M059J (cell line): ENCODE measurements around the gene ARHGEF19. TPM values are rescaled to one million over a fixed set of nuclear protein-coding genes. Genes with fewer than 3 reads are reported as not detected.
"Not testable (repeated sequence)": the region's sequence is repeated elsewhere in the genome, so short reads cannot be mapped to it uniquely, and the experiment has no call there.

ENCODE experiments used
- DNase-seq: peaks from one replicate; pipeline ENCODE4 v3.0.0-alpha.2; 2012; ENCODE audit warnings: low read depth
- total RNA-seq: library from RNA; depleted of rRNA; stranded (reverse); fragments of >200 nt; shearing (Covaris generic); gene quantifications from 2 replicates; pipeline ENCODE4 v1.2.3, GENCODE V29; 2014

Gene ARHGEF19
- total RNA-seq, 1 experiment from 2014 or later = 3.2 TPM

GRCh38 chr1:16222716-16223115 lies 10.3 kb upstream of the ARHGEF19 start:
- not testable (repeated sequence) for DNase-seq

GRCh38 chr1:16221499-16221898 lies 9.0 kb upstream of the ARHGEF19 start:
- DNase-seq = no peak

- no peak for DNase-seq
Measured at GRCh38 chr1:16219968-16220500, 7.6 kb upstream of the ARHGEF19 start.

GRCh38 chr1:16218674-16219071 lies 6.2 kb upstream of the ARHGEF19 start:
- DNase-seq = no peak

GRCh38 chr1:16218014-16218673 lies 5.7 kb upstream of the ARHGEF19 start:
- DNase-seq = no peak

GRCh38 chr1:16217061-16217785 lies 4.8 kb upstream of the ARHGEF19 start:
- DNase-seq = peak; percentile 94

- DNase-seq = peak; percentile 85
Measured at GRCh38 chr1:16215882-16216753, 3.7 kb upstream of the ARHGEF19 start.

GRCh38 chr1:16215240-16215639 lies 2.8 kb upstream of the ARHGEF19 start:
- DNase-seq = not testable (repeated sequence)

GRCh38 chr1:16213544-16213943 lies 1.1 kb upstream of the ARHGEF19 start:
- DNase-seq = not testable (repeated sequence)

- no peak for DNase-seq
Measured at GRCh38 chr1:16213013-16213412, 561 bp upstream of the ARHGEF19 start.

GRCh38 chr1:16211824-16212223 lies 628 bp downstream of the ARHGEF19 start:
- no peak for DNase-seq

- no peak for DNase-seq
Measured at GRCh38 chr1:16210581-16210980, 1.9 kb downstream of the ARHGEF19 start.

GRCh38 chr1:16209847-16210407 lies 2.5 kb downstream of the ARHGEF19 start:
- DNase-seq = no peak

- no peak for DNase-seq
Measured at GRCh38 chr1:16209132-16209846, 3.2 kb downstream of the ARHGEF19 start.

- DNase-seq = peak; percentile 35
Measured at GRCh38 chr1:16208270-16208987, 4.0 kb downstream of the ARHGEF19 start.

GRCh38 chr1:16207318-16208269 lies 4.9 kb downstream of the ARHGEF19 start:
- DNase-seq = no peak

- peak; percentile 94 for DNase-seq
Measured at GRCh38 chr1:16206547-16207317, 5.7 kb downstream of the ARHGEF19 start.

- no peak for DNase-seq
Measured at GRCh38 chr1:16205891-16206546, 6.4 kb downstream of the ARHGEF19 start.
